K562 (cell line): ENCODE measurements around the gene DHX57. TPM values are rescaled to one million over a fixed set of nuclear protein-coding genes. Genes with fewer than 3 reads are reported as not detected.

Source experiments
- ATAC-seq: fragments of 200-7000 bp; cut with Tn5 transposase; 3 replicates; pipeline ENCODE4 v1.9.1; 2020; ENCODE audit warnings: moderate library complexity
- BruUV-seq: library from RNA; stranded (reverse); fragments of 400-500 nt; replicated peaks from 2 replicates; lab custom pipeline; 2021; lab: Mats Ljungman, UMichigan
- CTCF ChIA-PET: fragments of 300-600 bp; formaldehyde crosslinking; extraction: SDS; loops from one replicate; lab custom pipeline; 2021; ENCODE audit warnings: low intra/inter-chr PET ratio; lab: Yijun Ruan, JAX
- POLR2A ChIA-PET: fragments of 300-600, 350-650 bp; sonication (Branson Sonifier 250); formaldehyde crosslinking; extraction: SDS; loops from one replicate; lab custom pipeline; 2021; ENCODE audit warnings: antibody characterized with exemption, inconsistent platforms; lab: Yijun Ruan, JAX
- DNase-seq, 4 experiments: peaks; one replicate each; pipeline versions ENCODE4 v3.0.0 to v3.0.0-alpha.2; 2011 to 2018; ENCODE audit warnings: low spot score in 3 of 4, mixed read lengths in 3 of 4; ENCODE audit errors: extremely low read depth in 1 of 4
- FAIRE-seq: peaks from 2 replicates; lab custom pipeline; 2011; peaks lifted over from hg19 to GRCh38; lab: Jason Lieb, UNC
- H2AFZ ChIP-seq: 2 replicates; pipeline ENCODE4 v1.6.0; 2011; ENCODE audit warnings: low read depth, low read length, control low read depth, inconsistent platforms
- H3K27ac ChIP-seq: fragments of 200-600 bp; 3 replicates; pipeline ENCODE4 v1.8.0; 2011; ENCODE audit warnings: low read depth, mild to moderate bottlenecking, control low read depth, inconsistent platforms, low read length, moderate library complexity, mixed read lengths; ENCODE audit errors: extremely low read depth
- H3K27me3 ChIP-seq, 2 experiments: fragments of 300-600 bp in 1 of 2; 2 replicates in 1 of 2; 3 replicates in 1 of 2; pipeline versions ENCODE4 v1.6.0 to v1.8.0; 2011; ENCODE audit warnings: inconsistent platforms in 2 of 2, low read length in 2 of 2, mild to moderate bottlenecking in 1 of 2, mixed read lengths in 1 of 2, moderate library complexity in 1 of 2; ENCODE audit not compliant: control insufficient read depth in 2 of 2, insufficient read depth in 2 of 2
- H3K36me3 ChIP-seq: fragments of 300-600 bp; 3 replicates; pipeline ENCODE4 v1.8.0; 2011; ENCODE audit warnings: mild to moderate bottlenecking, low read length, inconsistent platforms; ENCODE audit not compliant: control insufficient read depth, insufficient read depth
- H3K4me1 ChIP-seq, 2 experiments: fragments of 200-600 bp in 1 of 2; replicated peaks in 1 of 2; 2 replicates in 1 of 2; 3 replicates in 1 of 2; pipeline versions ENCODE4 v1.5.1 to v1.8.0; 2011; ENCODE audit warnings: inconsistent platforms in 2 of 2, low read length in 2 of 2, mild to moderate bottlenecking in 1 of 2, mixed read lengths in 1 of 2, moderate library complexity in 1 of 2; ENCODE audit not compliant: control insufficient read depth in 2 of 2, insufficient read depth in 2 of 2
- H3K4me2 ChIP-seq: 2 replicates; pipeline ENCODE4 v1.6.1; 2011; ENCODE audit warnings: low read length, control low read depth, inconsistent platforms, mixed read lengths; ENCODE audit not compliant: insufficient read depth
- H3K4me3 ChIP-seq: fragments of 200-600 bp; sonication (generic), shearing (Covaris generic); 2 replicates; pipeline ENCODE4 v1.5.1; 2016; ENCODE audit warnings: control low read depth, inconsistent platforms
- H3K79me2 ChIP-seq: fragments of 200-600 bp; 3 replicates; pipeline ENCODE4 v1.8.0; 2011; ENCODE audit warnings: low read length, inconsistent platforms; ENCODE audit not compliant: control insufficient read depth, insufficient read depth
- H3K9ac ChIP-seq, 2 experiments: 2 replicates each; pipeline versions ENCODE4 v1.6.0 to v1.6.1; 2011; ENCODE audit warnings: low read depth in 2 of 2, low read length in 2 of 2, control low read depth in 1 of 2, inconsistent platforms in 1 of 2, mild to moderate bottlenecking in 1 of 2, mixed read lengths in 1 of 2; ENCODE audit not compliant: insufficient read depth in 1 of 2
- H3K9me1 ChIP-seq: one replicate; pipeline ENCODE4 v1.6.0; 2011; ENCODE audit warnings: inconsistent platforms, mild to moderate bottlenecking, low read length, moderate library complexity; ENCODE audit not compliant: control insufficient read depth, insufficient read depth
- H3K9me3 ChIP-seq: replicated peaks from 2 replicates; pipeline ENCODE4 v1.5.1; 2011; ENCODE audit warnings: low read depth, low read length, inconsistent platforms; ENCODE audit not compliant: control insufficient read depth, insufficient read depth
- H4K20me1 ChIP-seq: replicated peaks from 2 replicates; pipeline ENCODE4 v1.6.1; 2011; ENCODE audit warnings: low read length, inconsistent platforms, mixed read lengths; ENCODE audit not compliant: control insufficient read depth, insufficient read depth
- ETS2 ChIP-seq: IDR thresholded peaks from 2 replicates; pipeline ENCODE4 v1.6.1; 2016; ENCODE audit warnings: borderline replicate concordance, missing genetic modification characterization, mild to moderate bottlenecking, moderate library complexity, missing compliant biosample characterization; ENCODE audit not compliant: poor library complexity, severe bottlenecking
- FOXM1 ChIP-seq, 2 experiments: fragments of 450-650 bp in 1 of 2; sonication (generic) in 1 of 2; formaldehyde crosslinking in 1 of 2; IDR thresholded peaks; 2 replicates each; pipeline versions ENCODE4 v1.6.1 to v1.9.0; 2017 to 2022; ENCODE audit warnings: low read depth in 2 of 2, mild to moderate bottlenecking in 2 of 2, missing genetic modification reagents in 1 of 2, moderate library complexity in 1 of 2
- HDAC2 ChIP-seq: fragments of 450-650 bp; IDR thresholded peaks from 2 replicates; pipeline ENCODE4 v1.6.1; 2016; ENCODE audit warnings: mild to moderate bottlenecking
- MEF2D ChIP-seq: conservative IDR thresholded peaks from 2 replicates; pipeline ENCODE4 v1.6.1; 2016; ENCODE audit warnings: low read depth, missing genetic modification characterization, missing compliant biosample characterization
- POLR2AphosphoS5 ChIP-seq: IDR thresholded peaks from 2 replicates; pipeline ENCODE4 v1.6.1; 2011; ENCODE audit warnings: mild to moderate bottlenecking, low read depth, low read length, moderate library complexity; ENCODE audit not compliant: control insufficient read depth, insufficient read depth
- WGBS: fragments of 100-300 bp; shearing (Covaris generic); methylation state at CpG from one replicate; pipeline ENCODE4 v1.1.6; 2016; ENCODE audit warnings: low coverage, mixed read lengths; ENCODE audit not compliant: insufficient coverage; ENCODE audit errors: missing lambda C conversion rate; 5-methylcytosine and 5-hydroxymethylcytosine counted together
- in situ Hi-C: fragments of 300-500 bp; cut with MboI; formaldehyde crosslinking; loops from 4 replicates; pipeline ENCODE4 v1.15.0; 2018; ENCODE audit warnings: inconsistent platforms, mixed read lengths
- intact Hi-C: fragments of 100-400 bp; cut with micrococcal nuclease; formaldehyde crosslinking; loops from 2 replicates; pipeline ENCODE4 v1.14.2; 2022
- polyA plus RNA-seq, 8 experiments: library from polyadenylated mRNA; depleted of rRNA in 4 of 8; stranded (reverse) in 5 of 8; unstranded in 3 of 8; fragments of >200 nt; fragmentation: Nextera tagmentation in 2 of 8; fragmentation: Illumina TruSeq in 1 of 8; extraction: Ambion mirVana in 2 of 8; extraction: Trizol in 1 of 8; gene quantifications; 2 replicates each; pipeline versions ENCODE4 v1.2.1 to v1.2.3, GENCODE V29; 2011 to 2014; ENCODE audit warnings: inconsistent platforms in 1 of 8, missing spikeins in 1 of 8
- total RNA-seq, 7 experiments: library from RNA; depleted of rRNA in 6 of 7; stranded (reverse); fragments of >200 nt in 6 of 7; fragmentation: Illumina TruSeq in 2 of 7; extraction: Trizol in 2 of 7; gene quantifications; 2 replicates each; pipeline versions ENCODE4 v1.2.1 to v1.2.3, GENCODE V29; 2011 to 2021; ENCODE audit warnings: low replicate concordance in 1 of 7
- TF ChIP-seq, protein P1 (sequence below), 2 experiments: fragments of 450-650 bp in 1 of 2; sonication (generic) in 1 of 2; formaldehyde crosslinking in 1 of 2; IDR thresholded peaks; 2 replicates each; pipeline versions ENCODE4 v1.7.1 to v1.9.0; 2016 to 2022; ENCODE audit warnings: inconsistent platforms in 1 of 2, mild to moderate bottlenecking in 1 of 2, missing genetic modification reagents in 1 of 2

Gene DHX57
- total and polyA plus RNA-seq, 9 of the 15 experiments (the other 6 are each of a cell fraction or from before 2014, with no cell fraction given), result 7.4 to 23.6 (median 17.9) TPM

- H2AFZ ChIP-seq, result no peak overlapping the region
- intact Hi-C loops (no loop called here), in situ Hi-C loops (no loop called here)
- H3K9ac ChIP-seq, result no peak overlapping the region
- DNase-seq (no peak), ATAC-seq (no peak), FAIRE-seq (no peak)
- H3K4me1 ChIP-seq, result no peaks in the 10 kb centered on the region
- ChIA-PET POLR2A (interaction anchor here (9.0 kb wide), 1 partner anchor 12 kb away, joined by 107 read pairs; the partner anchor contains the start of gene SRSF7), CTCF (no interaction called here)
- no peaks in the 10 kb centered on the region for H3K9me1 ChIP-seq
- H3K79me2 ChIP-seq, result no peaks in the 10 kb centered on the region
- H3K4me2 ChIP-seq, result no peak overlapping the region
- BruUV-seq, result no TSS peak
- no peaks in the 10 kb centered on the region for H3K36me3 ChIP-seq
- no peak overlapping the region for H3K4me3 ChIP-seq
- H4K20me1 ChIP-seq, result no peaks in the 10 kb centered on the region
- no peak for TF ChIP-seq POLR2AphosphoS5
- TF ChIP-seq MEF2D (tag), result no peak
- no peak for TF ChIP-seq HDAC2
- no peak for TF ChIP-seq FOXM1 (IDR thresholded peaks at IDR 0.05; ENCODE audit: low read depth)
- TF ChIP-seq FOXM1 (CRISPR knock-in tag; IDR thresholded peaks at IDR 0.05; ENCODE audit: low read depth), result no peak
- TF ChIP-seq, protein P1, sequence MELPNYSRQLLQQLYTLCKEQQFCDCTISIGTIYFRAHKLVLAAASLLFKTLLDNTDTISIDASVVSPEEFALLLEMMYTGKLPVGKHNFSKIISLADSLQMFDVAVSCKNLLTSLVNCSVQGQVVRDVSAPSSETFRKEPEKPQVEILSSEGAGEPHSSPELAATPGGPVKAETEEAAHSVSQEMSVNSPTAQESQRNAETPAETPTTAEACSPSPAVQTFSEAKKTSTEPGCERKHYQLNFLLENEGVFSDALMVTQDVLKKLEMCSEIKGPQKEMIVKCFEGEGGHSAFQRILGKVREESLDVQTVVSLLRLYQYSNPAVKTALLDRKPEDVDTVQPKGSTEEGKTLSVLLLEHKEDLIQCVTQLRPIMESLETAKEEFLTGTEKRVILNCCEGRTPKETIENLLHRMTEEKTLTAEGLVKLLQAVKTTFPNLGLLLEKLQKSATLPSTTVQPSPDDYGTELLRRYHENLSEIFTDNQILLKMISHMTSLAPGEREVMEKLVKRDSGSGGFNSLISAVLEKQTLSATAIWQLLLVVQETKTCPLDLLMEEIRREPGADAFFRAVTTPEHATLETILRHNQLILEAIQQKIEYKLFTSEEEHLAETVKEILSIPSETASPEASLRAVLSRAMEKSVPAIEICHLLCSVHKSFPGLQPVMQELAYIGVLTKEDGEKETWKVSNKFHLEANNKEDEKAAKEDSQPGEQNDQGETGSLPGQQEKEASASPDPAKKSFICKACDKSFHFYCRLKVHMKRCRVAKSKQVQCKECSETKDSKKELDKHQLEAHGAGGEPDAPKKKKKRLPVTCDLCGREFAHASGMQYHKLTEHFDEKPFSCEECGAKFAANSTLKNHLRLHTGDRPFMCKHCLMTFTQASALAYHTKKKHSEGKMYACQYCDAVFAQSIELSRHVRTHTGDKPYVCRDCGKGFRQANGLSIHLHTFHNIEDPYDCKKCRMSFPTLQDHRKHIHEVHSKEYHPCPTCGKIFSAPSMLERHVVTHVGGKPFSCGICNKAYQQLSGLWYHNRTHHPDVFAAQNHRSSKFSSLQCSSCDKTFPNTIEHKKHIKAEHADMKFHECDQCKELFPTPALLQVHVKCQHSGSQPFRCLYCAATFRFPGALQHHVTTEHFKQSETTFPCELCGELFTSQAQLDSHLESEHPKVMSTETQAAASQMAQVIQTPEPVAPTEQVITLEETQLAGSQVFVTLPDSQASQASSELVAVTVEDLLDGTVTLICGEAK (IDR thresholded peaks at IDR 0.05), result no peak
- TF ChIP-seq, protein P1 (CRISPR knock-in tag; IDR thresholded peaks at IDR 0.05), result no peak
- no peak for TF ChIP-seq ETS2 (tag)
- H3K27me3 ChIP-seq, result no peaks in the 10 kb centered on the region
- no peaks in the 10 kb centered on the region for H3K9me3 ChIP-seq
- 63% methylated on average over 4 of the region's 4 CpGs for WGBS
- no peak overlapping the region for H3K27ac ChIP-seq
Measured at GRCh38 chr2:38763728-38764127, 112.0 kb downstream of the DHX57 start.
